ENCODE data around the gene MAST3. TPM values are rescaled to one million over a fixed set of nuclear protein-coding genes. Genes with fewer than 3 reads are reported as not detected.
A peak's percentile ranks its signal among the peaks of the same experiment; 100 is the strongest.

Gene MAST3
- total RNA-seq, 1 experiment from 2014 or later, result 14.2 TPM

- H3K27me3 ChIP-seq (ENCODE audit: insufficient read depth, low read length), result no peaks in the 10 kb centered on the region
- no TSS peak for BruUV-seq (replicated peaks)
- ChIA-PET CTCF (interaction anchor here (0.6 to 1.6 kb wide), 3 partner anchors 48 to 120 kb away, joined by 3 to 5 read pairs (median 5); no protein-coding TSS in a partner anchor), RAD21 (ENCODE audit: low non-redundant PET in 1 of 2, low total read pairs in 2 of 2, uncharacterized antibody in 2 of 2, unreplicated experiment in 2 of 2) (interaction anchor here in 1 of 2 experiments (0.6 to 1.3 kb wide), 2 partner anchors 120 to 149 kb away, joined by 3 read pairs; no protein-coding TSS in a partner anchor), POLR2A (interaction anchor here (1.0 kb wide), 1 partner anchor 36 kb away, joined by 3 read pairs; no protein-coding TSS in a partner anchor)
- peak; percentile 26 for DNase-seq (ENCODE audit: low read depth, low spot score)
- no peaks in the 10 kb centered on the region for H3K36me3 ChIP-seq (ENCODE audit: control insufficient read depth in 1 of 2, insufficient read depth in 2 of 2, low read length in 2 of 2)
- H3K4me1 ChIP-seq (ENCODE audit: control insufficient read depth in 1 of 2, insufficient read depth in 2 of 2, low read length in 2 of 2), result peaks cover 6 to 32% of the 10 kb centered on the region in 2 experiments; a peak in 3 of 4 replicates
- peak overlapping the region; percentile 41 for H3K9ac ChIP-seq (ENCODE audit: low read length)
- H3K4me3 ChIP-seq (replicated peaks in 1 of 2; ENCODE audit: low read depth in 1 of 2, low read length in 2 of 2), result peak overlapping the region; percentile 29 to 45
- no peaks in the 10 kb centered on the region for H3K79me2 ChIP-seq (ENCODE audit: insufficient read depth, low read length)
- peak overlapping the region; percentile 54 for H3K27ac ChIP-seq (ENCODE audit: low read depth, low read length)
- no peaks in the 10 kb centered on the region for H3K9me2 ChIP-seq (ENCODE audit: insufficient read depth)
- ATAC-seq, result peak; percentile 86
- H2AFZ ChIP-seq (ENCODE audit: low read depth, low read length, poor library complexity, severe bottlenecking), result peak overlapping the region; percentile 48
- TF ChIP-seq REST (IDR thresholded peaks at IDR 0.05; ENCODE audit: low read depth) (no peak), CTCF (IDR thresholded peaks at IDR 0.05 in 2 of 3, conservative IDR thresholded peaks at IDR 0.05 in 1 of 3; ENCODE audit: borderline replicate concordance in 1 of 3, insufficient read depth in 1 of 3, low read depth in 2 of 3, low read length in 2 of 3) (peak; percentile 85 to 96 (median 93)), RAD21 (IDR thresholded peaks at IDR 0.05; ENCODE audit: low read depth) (peak; percentile 98)
- no peaks in the 10 kb centered on the region for H4K20me1 ChIP-seq (ENCODE audit: insufficient read depth)
- intact Hi-C loops (cut with micrococcal nuclease), result loop anchor here (1.0 to 5.0 kb wide), 2 partner anchors 51 to 111 kb away; no protein-coding TSS in a partner anchor
- H3K4me2 ChIP-seq (ENCODE audit: low read length), result peak overlapping the region; percentile 76
- H3K9me3 ChIP-seq (ENCODE audit: control insufficient read depth in 1 of 2, insufficient read depth in 1 of 2, low read depth in 1 of 2, low read length in 2 of 2), result no peaks in the 10 kb centered on the region
Measured at GRCh38 chr19:18058208-18059009, 39.2 kb upstream of the MAST3 start.

All from HCT116 (cell line).